Testis (tissue), 2 donors: ENCODE measurements around the gene SMYD3.

Experiments
- CTCF ChIP-seq, 3 experiments: fragments of 450-650 bp in 2 of 3; fragments of 200-600 bp in 1 of 3; sonication (generic) in 1 of 3; IDR thresholded peaks; one replicate each; pipeline ENCODE4 v1.5.1; 2016 to 2019; ENCODE audit warnings: antibody characterized with exemption in 3 of 3, mild to moderate bottlenecking in 2 of 3, moderate library complexity in 1 of 3
- POLR2A ChIP-seq: fragments of 450-650 bp; IDR thresholded peaks from one replicate; pipeline ENCODE4 v1.6.1; 2017; ENCODE audit warnings: antibody characterized with exemption, mild to moderate bottlenecking, moderate library complexity

GRCh38 chr1:245939756-245940345 is 567.2 kb downstream of the SMYD3 start:
- TF ChIP-seq CTCF (IDR thresholded peaks at IDR 0.05): no peak
- TF ChIP-seq POLR2A: no peak
